Activated CD4-positive, alpha-beta T cell treated with anti-CD3 and anti-CD28 coated beads for 36 hours (primary cell): Measurements from ENCODE around the gene HSF4. TPM values are rescaled to one million over a fixed set of nuclear protein-coding genes. Genes with fewer than 3 reads are reported as not detected.
A peak's percentile ranks its signal among the peaks of the same experiment; 100 is the strongest.
"Not testable (repeated sequence)": the region's sequence is repeated elsewhere in the genome, so short reads cannot be mapped to it uniquely, and the experiment has no call there.

Experiments used
- ATAC-seq: fragments of 200-7000 bp; cut with Tn5 transposase; one replicate; pipeline ENCODE4 v1.10.0; 2021; ENCODE audit warnings: mild to moderate bottlenecking, moderate library complexity
- CTCF ChIA-PET: fragments of 350-600 bp; sonication (Branson Sonifier 250); formaldehyde crosslinking; loops from one replicate; lab custom pipeline; 2021; ENCODE audit warnings: antibody characterized with exemption; lab: Charles Lee
- POLR2A ChIA-PET: fragments of 350-600 bp; sonication (Branson Sonifier 250); formaldehyde crosslinking; loops from one replicate; lab custom pipeline; 2021; ENCODE audit warnings: antibody characterized with exemption, inconsistent platforms; lab: Charles Lee
- DNase-seq: peaks from one replicate; pipeline ENCODE4 v3.0.0-alpha.2; 2020
- H3K27ac Mint-ChIP-seq: one replicate; pipeline ENCODE4 v1.8.0; 2021; ENCODE audit warnings: mixed read lengths
- H3K27me3 Mint-ChIP-seq: one replicate; pipeline ENCODE4 v1.8.0; 2021; ENCODE audit warnings: mixed read lengths
- H3K36me3 Mint-ChIP-seq: one replicate; pipeline ENCODE4 v1.8.0; 2021; ENCODE audit warnings: low read depth, mixed read lengths
- H3K4me1 Mint-ChIP-seq: one replicate; pipeline ENCODE4 v1.8.0; 2021; ENCODE audit warnings: mixed read lengths
- H3K4me3 Mint-ChIP-seq: one replicate; pipeline ENCODE4 v1.8.0; 2021; ENCODE audit warnings: mild to moderate bottlenecking, moderate library complexity, mixed read lengths
- H3K9me3 Mint-ChIP-seq: one replicate; pipeline ENCODE4 v1.8.0; 2021; ENCODE audit warnings: low read depth, mixed read lengths
- intact Hi-C, 2 experiments: fragments of 100-400 bp; cut with DNase I in 1 of 2; cut with micrococcal nuclease in 1 of 2; formaldehyde crosslinking; loops; one replicate each; pipeline versions ENCODE4 v1.14.2 to v1.15.1; 2022 to 2024; cut with DNase I, micrococcal nuclease
- total RNA-seq, 2 experiments: library from RNA; stranded (reverse); gene quantifications; one replicate each; pipeline ENCODE4 v1.2.3, GENCODE V29; 2021

Gene HSF4
- 10 to 100 TPM; 15.7 to 20.7 TPM for total RNA-seq

- POLR2A ChIA-PET, result no interaction called here
- CTCF ChIA-PET, result interaction anchor here (1.7 to 4.5 kb wide), 2 partner anchors 9 to 11 kb away, joined by 10 to 39 read pairs; no protein-coding TSS in a partner anchor
- ATAC-seq (no peak), DNase-seq (peak; percentile 48)
- H3K36me3 Mint-ChIP-seq, result peaks cover 7% of the 10 kb centered on the region
- peaks cover 29% of the 10 kb centered on the region for H3K4me1 Mint-ChIP-seq
- H3K27ac Mint-ChIP-seq, result no peak within 1 kb of the TSS
- intact Hi-C loops, result loop anchor here in 1 of 2 experiments (1.0 to 5.0 kb wide), 2 partner anchors 10 to 498 kb away; partner anchors contain the start of genes ACD and PARD6A
- peaks cover 51% of the 10 kb centered on the region for H3K27me3 Mint-ChIP-seq
- no peak within 1 kb of the TSS for H3K4me3 Mint-ChIP-seq
- no peaks in the 10 kb centered on the region for H3K9me3 Mint-ChIP-seq
Observed at GRCh38 chr16:67164599-67165061, at the start of gene HSF4. Gene HSF4 (plus strand): TSS chr16:67164745. CDS start chr16:67164812, 67 bp downstream.

GRCh38 chr16:67114793-67115192 lies 49.8 kb upstream of the HSF4 start:
- Mint-ChIP-seq H3K27me3 (no peaks in the 10 kb centered on the region), H3K4me1 (peaks cover 30% of the 10 kb centered on the region), H3K27ac (no peak overlapping the region), H3K4me3 (no peak overlapping the region), H3K36me3 (peaks cover 13% of the 10 kb centered on the region), H3K9me3 (no peaks in the 10 kb centered on the region)
- POLR2A ChIA-PET, result no interaction called here
- CTCF ChIA-PET, result interaction anchor here (1.3 to 1.4 kb wide), 2 partner anchors 12 to 14 kb away, joined by 4 to 10 read pairs; no protein-coding TSS in a partner anchor
- ATAC-seq (no peak), DNase-seq (no peak)
- intact Hi-C loops, result no loop called here

GRCh38 chr16:67115639-67116038 lies 48.9 kb upstream of the HSF4 start:
- no peak for DNase-seq
- no peak overlapping the region for H3K27ac Mint-ChIP-seq
- POLR2A ChIA-PET, result interaction anchor here (0.6 kb wide), 1 partner anchor 9 kb away, joined by 3 read pairs; no protein-coding TSS in a partner anchor

GRCh38 chr16:67116388-67117311 lies 47.9 kb upstream of the HSF4 start:
- POLR2A ChIA-PET, result no interaction called here

More at GRCh38 chr16:67115639-67116038, 48.9 kb upstream of the HSF4 start:
- H3K36me3 Mint-ChIP-seq, result peaks cover 17% of the 10 kb centered on the region
- H3K4me1 Mint-ChIP-seq, result peaks cover 27% of the 10 kb centered on the region
- no peaks in the 10 kb centered on the region for H3K9me3 Mint-ChIP-seq
- no peak for ATAC-seq
- CTCF ChIA-PET, result interaction anchor here (1.0 to 2.0 kb wide), 7 partner anchors 13 to 350 kb away, joined by 3 to 10 read pairs (median 5); no protein-coding TSS in a partner anchor
- intact Hi-C loops, result no loop called here
- no peaks in the 10 kb centered on the region for H3K27me3 Mint-ChIP-seq
- no peak overlapping the region for H3K4me3 Mint-ChIP-seq

GRCh38 chr16:67117716-67118115 lies 46.8 kb upstream of the HSF4 start:
- H3K36me3 Mint-ChIP-seq, result peaks cover 19% of the 10 kb centered on the region
- intact Hi-C loops, result no loop called here
- no peak for DNase-seq
- ChIA-PET POLR2A (no interaction called here), CTCF (no interaction called here)
- peaks cover 11% of the 10 kb centered on the region for H3K4me1 Mint-ChIP-seq
- no peaks in the 10 kb centered on the region for H3K27me3 Mint-ChIP-seq
- no peak overlapping the region for H3K27ac Mint-ChIP-seq
- H3K4me3 Mint-ChIP-seq, result no peak overlapping the region
- no peaks in the 10 kb centered on the region for H3K9me3 Mint-ChIP-seq
- ATAC-seq, result no peak

More at GRCh38 chr16:67116388-67117311, 47.9 kb upstream of the HSF4 start:
- Mint-ChIP-seq H3K36me3 (peaks cover 20% of the 10 kb centered on the region), H3K9me3 (no peaks in the 10 kb centered on the region), H3K27me3 (no peaks in the 10 kb centered on the region), H3K4me1 (peaks cover 17% of the 10 kb centered on the region), H3K27ac (peak overlapping the region; percentile 4), H3K4me3 (no peak overlapping the region)
- CTCF ChIA-PET, result interaction anchor here (0.6 to 2.0 kb wide), 9 partner anchors 16 to 349 kb away, joined by 3 to 10 read pairs (median 4); no protein-coding TSS in a partner anchor
- ATAC-seq (no peak), DNase-seq (no peak)
- intact Hi-C loops, result no loop called here

- POLR2A ChIA-PET, result no interaction called here
- Mint-ChIP-seq H3K4me3 (no peak overlapping the region), H3K36me3 (peaks cover 22% of the 10 kb centered on the region), H3K4me1 (peaks cover 4% of the 10 kb centered on the region), H3K27ac (no peak overlapping the region), H3K27me3 (no peaks in the 10 kb centered on the region), H3K9me3 (no peaks in the 10 kb centered on the region)
- no peak for DNase-seq
- ATAC-seq, result no peak
- intact Hi-C loops, result no loop called here
- CTCF ChIA-PET, result interaction anchor here (0.6 to 0.9 kb wide), 3 partner anchors 10 to 132 kb away, joined by 3 read pairs; no protein-coding TSS in a partner anchor
Observed at GRCh38 chr16:67120025-67120424, 44.5 kb upstream of the HSF4 start.

- POLR2A ChIA-PET, H3K4me3 Mint-ChIP-seq, ATAC-seq, H3K27ac Mint-ChIP-seq, H3K9me3 Mint-ChIP-seq, DNase-seq, CTCF ChIA-PET, H3K4me1 Mint-ChIP-seq, H3K27me3 Mint-ChIP-seq, intact Hi-C loops: not testable (repeated sequence)
- H3K36me3 Mint-ChIP-seq, result peaks cover 37% of the 10 kb centered on the region
Observed at GRCh38 chr16:67122799-67123198, 41.7 kb upstream of the HSF4 start.

- Mint-ChIP-seq H3K36me3 (peaks cover 41% of the 10 kb centered on the region), H3K4me3 (no peak overlapping the region), H3K9me3 (no peaks in the 10 kb centered on the region), H3K27me3 (no peaks in the 10 kb centered on the region), H3K4me1 (no peaks in the 10 kb centered on the region), H3K27ac (no peak overlapping the region)
- intact Hi-C loops, result no loop called here
- POLR2A ChIA-PET, result no interaction called here
- no peak for ATAC-seq
- CTCF ChIA-PET, result interaction anchor here (1.6 to 3.2 kb wide), 4 partner anchors 27 to 168 kb away, joined by 5 to 10 read pairs (median 6); partner anchors contain the start of gene CES3
- DNase-seq, result no peak
Observed at GRCh38 chr16:67128417-67128816, 36.1 kb upstream of the HSF4 start.

GRCh38 chr16:67128887-67129286 lies 35.7 kb upstream of the HSF4 start:
- POLR2A ChIA-PET, result no interaction called here
- no peaks in the 10 kb centered on the region for H3K27me3 Mint-ChIP-seq
- no peaks in the 10 kb centered on the region for H3K4me1 Mint-ChIP-seq
- peaks cover 40% of the 10 kb centered on the region for H3K36me3 Mint-ChIP-seq
- H3K9me3 Mint-ChIP-seq, result no peaks in the 10 kb centered on the region
- H3K27ac Mint-ChIP-seq, result no peak overlapping the region
- intact Hi-C loops, result no loop called here
- no peak for ATAC-seq
- DNase-seq, result no peak
- no peak overlapping the region for H3K4me3 Mint-ChIP-seq
- CTCF ChIA-PET, result interaction anchor here (0.8 to 3.2 kb wide), 5 partner anchors 26 to 195 kb away, joined by 4 to 10 read pairs (median 6); partner anchors contain the start of genes CES3 and CIAO2B

- ATAC-seq, result no peak
- H3K9me3 Mint-ChIP-seq, result no peaks in the 10 kb centered on the region
- intact Hi-C loops, result no loop called here
- no peak overlapping the region for H3K4me3 Mint-ChIP-seq
- no peak overlapping the region for H3K27ac Mint-ChIP-seq
- peaks cover 40% of the 10 kb centered on the region for H3K36me3 Mint-ChIP-seq
- ChIA-PET CTCF (interaction anchor here (0.8 to 3.2 kb wide), 5 partner anchors 28 to 319 kb away, joined by 3 to 10 read pairs (median 5); partner anchors contain the start of genes CES3 and CIAO2B), POLR2A (no interaction called here)
- DNase-seq, result no peak
- H3K4me1 Mint-ChIP-seq, result no peaks in the 10 kb centered on the region
- H3K27me3 Mint-ChIP-seq, result no peaks in the 10 kb centered on the region
Observed at GRCh38 chr16:67129422-67129821, 35.1 kb upstream of the HSF4 start.

- POLR2A ChIA-PET, result no interaction called here
- no peak overlapping the region for H3K27ac Mint-ChIP-seq
Observed at GRCh38 chr16:67137605-67138004, 26.9 kb upstream of the HSF4 start.

More at GRCh38 chr16:67137605-67138004, 26.9 kb upstream of the HSF4 start:
- intact Hi-C loops, result no loop called here
- CTCF ChIA-PET, result interaction anchor here (0.6 to 2.7 kb wide), 5 partner anchors 10 to 356 kb away, joined by 3 to 9 read pairs (median 3); no protein-coding TSS in a partner anchor
- Mint-ChIP-seq H3K9me3 (no peaks in the 10 kb centered on the region), H3K36me3 (peaks cover 57% of the 10 kb centered on the region), H3K4me1 (no peaks in the 10 kb centered on the region), H3K4me3 (no peak overlapping the region), H3K27me3 (no peaks in the 10 kb centered on the region)
- ATAC-seq (no peak), DNase-seq (no peak)
